ENCODE results near the gene PLG.
"Not testable (repeated sequence)": the region's sequence is repeated elsewhere in the genome, so short reads cannot be mapped to it uniquely, and the experiment has no call there.

The PLG gene

GRCh38 chr6:160679402-160679769 is 22.7 kb upstream of the PLG start:
- H3K9me3 ChIP-seq (ENCODE audit: control insufficient read depth, low read depth, low read length), result no peaks in the 10 kb centered on the region
- H3K9ac ChIP-seq (ENCODE audit: low read length), result no peak overlapping the region
- H3K4me3 ChIP-seq (ENCODE audit: low read length), result peak overlapping the region; percentile 39
- no peaks in the 10 kb centered on the region for H3K4me1 ChIP-seq (ENCODE audit: control insufficient read depth, low read depth, low read length)
- no peaks in the 10 kb centered on the region for H3K36me3 ChIP-seq (ENCODE audit: control insufficient read depth, low read depth, low read length)
- peaks cover 12% of the 10 kb centered on the region for H3K27me3 ChIP-seq (ENCODE audit: control insufficient read depth, insufficient read depth, low read length)
- H3K27ac ChIP-seq (ENCODE audit: low read length), result no peak overlapping the region

- not testable (repeated sequence) for H3K4me3 ChIP-seq (ENCODE audit: low read length); H3K36me3 ChIP-seq (ENCODE audit: control insufficient read depth, low read depth, low read length); H3K27me3 ChIP-seq (ENCODE audit: control insufficient read depth, insufficient read depth, low read length); H3K9ac ChIP-seq (ENCODE audit: low read length); H3K27ac ChIP-seq (ENCODE audit: low read length); H3K9me3 ChIP-seq (ENCODE audit: control insufficient read depth, low read depth, low read length); H3K4me1 ChIP-seq (ENCODE audit: control insufficient read depth, low read depth, low read length)
Measured at GRCh38 chr6:160685101-160685761, 16.8 kb upstream of the PLG start.

GRCh38 chr6:160685762-160686450 is 16.1 kb upstream of the PLG start:
- no peaks in the 10 kb centered on the region for H3K4me1 ChIP-seq (ENCODE audit: control insufficient read depth, low read depth, low read length)
- H3K9me3 ChIP-seq (ENCODE audit: control insufficient read depth, low read depth, low read length), result no peaks in the 10 kb centered on the region
- H3K9ac ChIP-seq (ENCODE audit: low read length), result no peak overlapping the region
- H3K4me3 ChIP-seq (ENCODE audit: low read length), result no peak overlapping the region
- H3K27me3 ChIP-seq (ENCODE audit: control insufficient read depth, insufficient read depth, low read length), result no peaks in the 10 kb centered on the region
- H3K36me3 ChIP-seq (ENCODE audit: control insufficient read depth, low read depth, low read length), result no peaks in the 10 kb centered on the region
- H3K27ac ChIP-seq (ENCODE audit: low read length), result no peak overlapping the region

GRCh38 chr6:160690458-160690857 is 11.6 kb upstream of the PLG start:
- no peak overlapping the region for H3K9ac ChIP-seq (ENCODE audit: low read length)
- no peak overlapping the region for H3K4me3 ChIP-seq (ENCODE audit: low read length)
- no peak overlapping the region for H3K27ac ChIP-seq (ENCODE audit: low read length)
- no peaks in the 10 kb centered on the region for H3K9me3 ChIP-seq (ENCODE audit: control insufficient read depth, low read depth, low read length)
- H3K4me1 ChIP-seq (ENCODE audit: control insufficient read depth, low read depth, low read length), result no peaks in the 10 kb centered on the region
- no peaks in the 10 kb centered on the region for H3K36me3 ChIP-seq (ENCODE audit: control insufficient read depth, low read depth, low read length)
- no peaks in the 10 kb centered on the region for H3K27me3 ChIP-seq (ENCODE audit: control insufficient read depth, insufficient read depth, low read length)

GRCh38 chr6:160691617-160692016 is 10.4 kb upstream of the PLG start:
- H3K36me3 ChIP-seq (ENCODE audit: control insufficient read depth, low read depth, low read length), result no peaks in the 10 kb centered on the region
- no peaks in the 10 kb centered on the region for H3K27me3 ChIP-seq (ENCODE audit: control insufficient read depth, insufficient read depth, low read length)
- H3K27ac ChIP-seq (ENCODE audit: low read length), result no peak overlapping the region
- H3K4me1 ChIP-seq (ENCODE audit: control insufficient read depth, low read depth, low read length), result no peaks in the 10 kb centered on the region
- H3K9me3 ChIP-seq (ENCODE audit: control insufficient read depth, low read depth, low read length), result no peaks in the 10 kb centered on the region
- no peak overlapping the region for H3K4me3 ChIP-seq (ENCODE audit: low read length)
- H3K9ac ChIP-seq (ENCODE audit: low read length), result no peak overlapping the region

GRCh38 chr6:160692369-160692959 is 9.6 kb upstream of the PLG start:
- H3K9ac ChIP-seq (ENCODE audit: low read length), result no peak overlapping the region
- no peaks in the 10 kb centered on the region for H3K27me3 ChIP-seq (ENCODE audit: control insufficient read depth, insufficient read depth, low read length)
- no peaks in the 10 kb centered on the region for H3K9me3 ChIP-seq (ENCODE audit: control insufficient read depth, low read depth, low read length)
- no peak overlapping the region for H3K4me3 ChIP-seq (ENCODE audit: low read length)
- H3K36me3 ChIP-seq (ENCODE audit: control insufficient read depth, low read depth, low read length), result no peaks in the 10 kb centered on the region
- H3K27ac ChIP-seq (ENCODE audit: low read length), result no peak overlapping the region
- no peaks in the 10 kb centered on the region for H3K4me1 ChIP-seq (ENCODE audit: control insufficient read depth, low read depth, low read length)

GRCh38 chr6:160695025-160695424 is 7.0 kb upstream of the PLG start:
- not testable (repeated sequence) for H3K4me3 ChIP-seq (ENCODE audit: low read length); H3K4me1 ChIP-seq (ENCODE audit: control insufficient read depth, low read depth, low read length); H3K27me3 ChIP-seq (ENCODE audit: control insufficient read depth, insufficient read depth, low read length); H3K9me3 ChIP-seq (ENCODE audit: control insufficient read depth, low read depth, low read length); H3K36me3 ChIP-seq (ENCODE audit: control insufficient read depth, low read depth, low read length); H3K9ac ChIP-seq (ENCODE audit: low read length); H3K27ac ChIP-seq (ENCODE audit: low read length)

GRCh38 chr6:160695622-160696021 is 6.4 kb upstream of the PLG start:
- not testable (repeated sequence) for H3K27me3 ChIP-seq (ENCODE audit: control insufficient read depth, insufficient read depth, low read length); H3K9ac ChIP-seq (ENCODE audit: low read length); H3K36me3 ChIP-seq (ENCODE audit: control insufficient read depth, low read depth, low read length); H3K9me3 ChIP-seq (ENCODE audit: control insufficient read depth, low read depth, low read length); H3K27ac ChIP-seq (ENCODE audit: low read length); H3K4me1 ChIP-seq (ENCODE audit: control insufficient read depth, low read depth, low read length); H3K4me3 ChIP-seq (ENCODE audit: low read length)

- H3K36me3 ChIP-seq (ENCODE audit: control insufficient read depth, low read depth, low read length); H3K4me1 ChIP-seq (ENCODE audit: control insufficient read depth, low read depth, low read length); H3K9ac ChIP-seq (ENCODE audit: low read length); H3K27ac ChIP-seq (ENCODE audit: low read length); H3K4me3 ChIP-seq (ENCODE audit: low read length); H3K9me3 ChIP-seq (ENCODE audit: control insufficient read depth, low read depth, low read length); H3K27me3 ChIP-seq (ENCODE audit: control insufficient read depth, insufficient read depth, low read length): not testable (repeated sequence)
Measured at GRCh38 chr6:160696884-160697283, 5.2 kb upstream of the PLG start.

GRCh38 chr6:160697826-160698225 is 4.2 kb upstream of the PLG start:
- no peak overlapping the region for H3K27ac ChIP-seq (ENCODE audit: low read length)
- no peak overlapping the region for H3K9ac ChIP-seq (ENCODE audit: low read length)
- no peaks in the 10 kb centered on the region for H3K36me3 ChIP-seq (ENCODE audit: control insufficient read depth, low read depth, low read length)
- H3K4me3 ChIP-seq (ENCODE audit: low read length), result no peak overlapping the region
- H3K27me3 ChIP-seq (ENCODE audit: control insufficient read depth, insufficient read depth, low read length), result no peaks in the 10 kb centered on the region
- H3K9me3 ChIP-seq (ENCODE audit: control insufficient read depth, low read depth, low read length), result no peaks in the 10 kb centered on the region
- H3K4me1 ChIP-seq (ENCODE audit: control insufficient read depth, low read depth, low read length), result no peaks in the 10 kb centered on the region

- H3K4me3 ChIP-seq (ENCODE audit: low read length); H3K36me3 ChIP-seq (ENCODE audit: control insufficient read depth, low read depth, low read length); H3K27me3 ChIP-seq (ENCODE audit: control insufficient read depth, insufficient read depth, low read length); H3K4me1 ChIP-seq (ENCODE audit: control insufficient read depth, low read depth, low read length); H3K9me3 ChIP-seq (ENCODE audit: control insufficient read depth, low read depth, low read length); H3K27ac ChIP-seq (ENCODE audit: low read length); H3K9ac ChIP-seq (ENCODE audit: low read length): not testable (repeated sequence)
Measured at GRCh38 chr6:160704688-160705087, 2.6 kb downstream of the PLG start.

GRCh38 chr6:160708993-160709392 is 6.9 kb downstream of the PLG start:
- not testable (repeated sequence) for H3K27me3 ChIP-seq (ENCODE audit: control insufficient read depth, insufficient read depth, low read length); H3K9me3 ChIP-seq (ENCODE audit: control insufficient read depth, low read depth, low read length); H3K4me3 ChIP-seq (ENCODE audit: low read length); H3K9ac ChIP-seq (ENCODE audit: low read length); H3K4me1 ChIP-seq (ENCODE audit: control insufficient read depth, low read depth, low read length); H3K27ac ChIP-seq (ENCODE audit: low read length); H3K36me3 ChIP-seq (ENCODE audit: control insufficient read depth, low read depth, low read length)

Measured in iPS-18a (cell line).